GM12892 (cell line): Measurements from ENCODE around the gene PSMA6.

Experiments
- POLR2A ChIP-seq: IDR thresholded peaks from 2 replicates; pipeline ENCODE4 v1.6.1; 2011; ENCODE audit warnings: low read depth, low read length, control low read depth
- POLR2AphosphoS5 ChIP-seq: IDR thresholded peaks from 2 replicates; pipeline ENCODE4 v1.6.1; 2011; ENCODE audit warnings: low read depth, low read length, control low read depth
- TAF1 ChIP-seq: IDR thresholded peaks from 2 replicates; pipeline ENCODE4 v1.6.1; 2011; ENCODE audit warnings: low read depth, mild to moderate bottlenecking, control low read depth, low read length, borderline replicate concordance

DNA sequence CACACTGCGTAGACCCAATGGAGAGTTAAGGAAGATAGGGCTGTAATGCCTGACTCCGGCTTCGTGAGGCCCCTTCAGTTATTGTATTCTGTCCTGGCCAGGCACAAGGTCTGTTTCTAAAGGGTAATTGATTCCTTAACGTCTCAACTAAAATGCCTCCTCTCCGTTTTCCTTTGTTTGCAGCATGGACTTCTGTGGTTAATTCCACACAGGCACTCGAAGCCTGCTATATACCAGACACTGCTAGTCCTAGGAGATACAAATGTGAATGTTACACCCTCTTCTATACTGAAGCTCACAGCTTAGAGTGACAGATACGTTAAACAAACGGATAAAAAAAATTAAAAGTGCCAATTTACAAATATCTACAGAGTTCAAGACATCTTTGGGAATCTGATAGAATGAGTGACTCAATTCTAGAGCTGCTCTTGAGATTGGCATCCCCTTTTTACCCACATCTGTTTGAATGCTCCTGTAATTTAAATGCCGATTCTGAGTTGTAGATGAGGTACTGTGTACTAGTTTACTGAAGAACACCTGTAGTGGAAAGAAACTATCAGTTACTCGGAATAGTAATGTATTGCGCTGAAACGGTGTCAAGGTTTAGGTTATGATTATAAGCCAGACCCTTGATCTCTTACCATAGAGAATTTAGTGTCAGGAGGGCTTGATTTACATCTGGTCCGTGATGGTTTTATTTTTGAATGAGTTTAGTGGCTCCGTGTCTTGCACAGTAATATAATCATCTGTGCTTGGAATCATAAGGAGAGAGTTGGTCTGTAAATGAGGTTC, 784 bp downstream of the PSMA6 start:
- TF ChIP-seq POLR2AphosphoS5: no peak
- no peak for TF ChIP-seq POLR2A
- TF ChIP-seq TAF1: no peak
